GM18519 (cell line): ENCODE results near the gene LENG1.

Source experiments
- ATAC-seq: cut with Tn5 transposase; IDR thresholded peaks from one replicate; pipeline ENCODE4 v1.9.1; 2021; ENCODE audit warnings: mild to moderate bottlenecking, moderate library complexity; ENCODE audit not compliant: unreplicated experiment, low FRiP score

Gene LENG1

DNA sequence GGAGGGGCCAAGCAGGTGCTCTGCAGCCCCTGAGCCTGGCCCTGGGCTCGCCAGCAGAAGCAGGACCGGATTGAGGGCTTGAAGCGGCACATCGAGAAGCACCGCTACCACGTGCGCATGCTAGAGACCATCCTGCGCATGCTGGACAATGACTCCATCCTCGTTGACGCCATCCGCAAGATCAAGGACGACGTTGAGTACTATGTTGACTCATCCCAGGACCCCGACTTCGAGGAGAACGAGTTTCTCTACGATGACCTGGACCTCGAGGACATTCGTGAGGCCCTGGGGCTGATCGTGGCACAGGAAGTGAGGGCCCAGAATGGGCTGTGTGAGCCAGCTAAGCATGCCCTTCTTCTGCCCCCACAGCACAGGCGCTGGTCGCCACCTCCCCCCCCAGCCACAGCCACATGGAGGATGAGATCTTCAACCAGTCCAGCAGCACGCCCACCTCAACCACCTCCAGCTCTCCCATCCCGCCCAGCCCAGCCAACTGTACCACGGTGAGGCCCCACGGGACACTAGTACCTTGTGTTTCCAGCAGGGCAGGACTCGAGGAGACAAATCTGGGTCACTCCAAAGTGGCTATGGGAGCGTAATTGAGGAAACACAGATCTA is 13.9 kb downstream of the LENG1 start:
- no peak for ATAC-seq

DNA sequence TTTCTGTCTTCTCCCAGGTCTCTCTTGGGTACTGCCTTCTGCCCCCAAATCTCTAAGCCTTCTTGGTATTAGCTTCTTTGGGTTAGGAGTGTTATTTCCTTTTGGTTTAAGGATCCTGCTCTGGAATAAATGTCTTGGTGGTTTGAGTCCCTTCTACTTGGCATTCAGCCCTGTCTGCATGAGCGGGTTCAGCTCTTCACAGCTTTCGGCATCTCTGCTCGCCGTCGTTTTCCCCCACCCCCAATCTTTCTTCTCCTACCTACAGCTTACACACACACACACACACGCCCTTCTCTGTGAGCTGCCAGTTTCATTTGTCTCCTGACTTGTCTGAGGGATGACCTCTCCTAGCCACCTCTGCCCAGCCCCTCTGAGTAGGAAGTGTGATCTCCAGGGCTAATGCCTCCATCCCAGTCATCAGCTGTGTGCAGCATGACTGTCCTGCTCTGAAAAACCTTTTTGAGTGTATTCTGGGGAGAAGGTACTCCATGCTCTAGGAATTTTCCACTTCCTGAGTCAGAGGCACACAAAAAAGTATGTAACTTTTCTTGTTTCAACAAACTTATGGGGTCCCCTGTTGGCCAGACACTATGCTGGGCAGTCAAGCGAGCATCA is 17.2 kb downstream of the LENG1 start:
- ATAC-seq = no peak

DNA sequence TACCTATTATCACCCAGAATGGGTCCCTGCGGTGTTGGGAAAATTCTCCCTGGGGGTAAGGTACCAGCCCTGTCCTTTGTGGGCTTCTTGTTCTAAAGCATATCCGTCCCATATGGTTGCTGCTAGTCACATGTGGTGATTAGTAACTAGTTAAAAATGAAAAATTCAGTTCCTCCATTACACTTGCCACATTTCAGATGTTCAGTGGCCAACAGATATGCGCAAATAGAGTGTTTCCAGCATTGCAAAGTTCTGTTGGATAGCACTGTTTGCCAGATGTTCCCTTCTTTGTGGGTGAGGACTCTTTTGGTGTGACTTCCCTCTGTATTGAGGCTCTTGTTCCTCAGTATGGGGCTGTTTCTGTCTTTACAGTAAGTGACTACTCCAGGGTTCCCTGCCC is 18.2 kb downstream of the LENG1 start:
- ATAC-seq = no peak

DNA sequence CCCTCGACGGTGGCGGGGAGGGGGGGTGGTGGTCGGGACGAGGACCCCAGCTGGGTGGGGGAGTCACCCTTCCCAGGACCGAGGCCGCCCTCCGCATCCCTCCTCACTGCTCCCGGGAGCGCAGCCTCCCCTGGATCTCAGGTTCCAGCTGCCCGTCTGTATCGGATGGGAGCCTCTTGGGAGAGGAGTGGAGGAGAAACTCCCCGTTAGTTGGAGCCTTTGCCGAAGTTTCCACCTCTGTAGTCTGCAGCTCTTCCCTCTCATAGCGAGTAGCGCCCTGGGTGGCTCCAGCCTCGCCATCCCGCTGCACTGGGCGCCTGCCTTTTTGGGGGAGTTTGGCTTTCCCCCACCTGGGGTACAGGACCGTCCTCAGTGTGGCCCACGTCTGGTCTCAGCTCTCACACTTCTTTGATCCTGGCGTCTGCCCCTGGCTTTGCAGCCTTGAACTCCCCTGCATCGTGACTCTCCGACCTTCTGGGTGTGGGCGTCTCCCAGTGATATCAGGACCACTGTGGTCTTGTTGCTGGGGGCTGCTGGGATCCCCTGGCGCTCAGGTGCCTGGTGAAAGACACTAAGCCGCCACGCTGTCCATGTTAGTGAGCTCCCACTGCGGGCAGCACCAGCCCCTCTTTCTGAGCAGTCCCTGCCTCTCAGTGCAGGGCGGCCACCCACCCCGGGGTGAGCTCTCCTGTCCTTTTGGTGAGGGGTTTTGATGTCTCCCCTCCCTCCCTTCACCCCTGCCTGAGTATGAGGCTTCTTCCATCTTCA is 20.8 kb downstream of the LENG1 start:
- ATAC-seq = no peak

DNA sequence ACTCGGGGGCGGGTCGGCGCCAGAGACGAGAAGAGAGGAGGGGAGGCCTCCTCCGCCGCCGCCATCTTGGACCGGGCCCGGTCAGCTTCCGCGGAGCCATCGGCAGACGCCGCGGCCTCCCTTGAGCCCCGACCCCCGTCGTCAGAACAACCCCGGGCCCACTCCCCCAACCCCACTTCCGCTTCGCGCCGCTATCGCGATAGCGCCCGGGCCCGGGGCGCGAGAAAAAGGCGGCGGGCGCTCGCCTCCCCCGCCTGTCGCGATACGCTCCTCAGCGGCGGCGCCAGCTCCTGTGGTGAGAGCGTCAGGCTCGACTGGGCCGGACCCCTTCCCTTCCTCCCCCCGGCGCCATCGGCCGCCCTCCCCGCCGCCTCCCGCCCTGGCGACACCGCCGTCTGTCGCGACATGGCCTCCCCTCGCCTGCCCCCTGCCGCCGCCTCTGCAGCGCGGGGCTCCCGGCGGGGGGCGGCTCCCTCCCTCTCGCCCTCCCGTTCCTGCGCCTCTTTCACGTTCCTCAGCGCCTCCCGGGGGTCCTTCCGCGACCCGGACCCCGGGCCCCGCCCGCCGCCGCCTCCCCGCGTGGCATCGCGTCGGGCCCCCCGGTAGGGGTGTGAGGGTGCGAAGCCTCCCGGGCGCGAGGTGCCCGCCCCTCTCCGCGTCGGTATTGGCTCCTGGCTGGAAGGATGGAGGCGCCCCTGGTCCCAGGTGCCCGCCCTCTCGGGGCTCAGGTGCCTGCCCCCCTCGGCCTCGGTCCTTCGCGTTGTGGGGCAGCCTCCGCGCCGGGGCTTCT is 21.6 kb downstream of the LENG1 start, which contains the start of gene CNOT3:
Gene CNOT3, plus strand, starts transcription at position 64 of the 790 bp plus-strand sequence. CDS start 5,217 bp downstream, outside the sequence.
- ATAC-seq = no peak

GRCh38 chr19:54136864-54137698 is 22.4 kb downstream of the LENG1 start:
- ATAC-seq = peak; percentile 63

- ATAC-seq = no peak
Measured at GRCh38 chr19:54136086-54136863, 23.2 kb downstream of the LENG1 start.

- no peak for ATAC-seq
Measured at GRCh38 chr19:54133957-54134590, 25.4 kb downstream of the LENG1 start.

GRCh38 chr19:54133312-54133956 is 26.1 kb downstream of the LENG1 start:
- no peak for ATAC-seq

- no peak for ATAC-seq
Measured at GRCh38 chr19:54129617-54129996, 29.9 kb downstream of the LENG1 start.

- no peak for ATAC-seq
Measured at GRCh38 chr19:54128796-54129616, 30.5 kb downstream of the LENG1 start.

DNA sequence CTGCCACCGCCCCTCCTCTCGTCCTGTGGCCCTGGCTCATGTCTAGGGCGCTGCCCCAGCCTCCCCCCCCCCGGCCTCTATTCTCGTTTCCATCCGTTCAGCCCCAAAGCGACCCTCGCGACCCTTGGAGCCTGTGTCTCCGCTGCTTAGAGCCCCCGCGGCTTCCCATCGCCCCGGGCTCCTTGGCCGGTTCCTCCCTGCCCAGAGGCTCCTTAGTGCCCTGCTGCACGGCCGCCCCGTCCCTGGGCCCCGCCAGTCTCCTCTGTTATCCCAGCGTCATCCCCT is 31.1 kb downstream of the LENG1 start:
- no peak for ATAC-seq

- ATAC-seq = no peak
Measured at GRCh38 chr19:54127688-54128440, 31.7 kb downstream of the LENG1 start.

DNA sequence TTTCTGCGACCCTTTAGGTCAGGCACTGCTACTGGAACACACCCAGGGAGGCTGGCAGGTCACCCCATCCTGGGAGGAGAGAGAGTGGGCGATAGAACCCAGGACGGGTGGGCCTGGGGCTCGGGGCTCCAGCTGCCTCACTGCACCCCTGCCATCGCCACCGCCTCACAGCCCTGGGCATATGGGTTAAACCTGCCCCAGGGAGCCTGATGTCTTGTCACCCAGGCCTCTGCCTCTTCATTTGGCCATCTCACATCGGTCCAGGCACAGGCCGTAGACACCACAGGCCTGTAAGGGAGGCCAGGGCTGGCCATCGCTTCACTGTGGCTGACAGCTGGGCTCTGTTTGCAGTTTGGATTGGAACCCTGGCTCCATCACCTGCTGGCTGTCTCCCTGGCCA is 33.8 kb downstream of the LENG1 start:
- no peak for ATAC-seq

DNA sequence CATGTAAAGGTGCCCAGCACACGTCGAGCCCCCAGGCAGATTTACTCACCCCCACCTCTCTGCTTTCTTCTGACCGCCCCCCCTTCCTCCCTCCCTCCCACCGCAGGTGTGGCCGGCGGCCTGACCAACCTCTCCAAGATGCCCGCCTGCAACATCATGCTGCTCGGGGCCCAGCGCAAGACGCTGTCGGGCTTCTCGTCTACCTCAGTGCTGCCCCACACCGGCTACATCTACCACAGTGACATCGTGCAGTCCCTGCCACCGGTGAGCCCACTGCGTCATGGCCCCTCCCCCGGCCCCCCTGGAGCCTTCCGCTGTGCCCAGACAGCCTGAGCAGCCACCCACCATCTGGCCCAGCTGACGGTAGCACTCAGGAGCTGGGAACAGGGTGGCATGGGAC is 35.1 kb downstream of the LENG1 start:
- no peak for ATAC-seq

- no peak for ATAC-seq
Measured at GRCh38 chr19:54123682-54124081, 35.8 kb downstream of the LENG1 start.

DNA sequence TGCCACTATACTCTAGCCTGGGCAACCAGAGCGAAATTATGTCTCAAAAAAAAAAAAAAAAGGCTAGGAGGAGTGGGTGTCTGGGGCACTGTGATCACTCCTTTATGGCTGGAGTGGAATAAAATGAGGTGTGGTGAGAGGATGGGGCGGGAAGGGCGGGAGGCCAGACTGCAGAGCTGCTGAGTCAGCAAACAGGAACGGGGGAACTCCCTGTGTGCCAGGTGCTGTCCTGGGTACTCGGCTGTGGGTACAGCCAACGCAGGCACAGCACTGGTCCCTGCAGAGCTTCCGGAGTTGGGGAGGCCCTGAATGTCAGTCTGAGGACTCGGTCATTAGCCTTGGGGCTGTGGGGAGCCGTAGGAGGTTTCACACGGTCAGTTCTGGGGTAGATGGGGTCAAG is 38.3 kb downstream of the LENG1 start:
- no peak for ATAC-seq
